Mesothelial cell of epicardium (in vitro differentiated cells): Measurements from ENCODE around the gene NBEA. TPM values are rescaled to one million over a fixed set of nuclear protein-coding genes. Genes with fewer than 3 reads are reported as not detected.
"Not testable (repeated sequence)": the region's sequence is repeated elsewhere in the genome, so short reads cannot be mapped to it uniquely, and the experiment has no call there.

Experiments
- DNase-seq, 2 experiments: peaks; one replicate each; pipeline ENCODE4 v3.0.0; 2021; ENCODE audit warnings: low spot score in 2 of 2; ENCODE audit not compliant: unreplicated experiment in 2 of 2
- H3K27ac Mint-ChIP-seq: 2 replicates; pipeline ENCODE4 v1.8.0; 2021; ENCODE audit warnings: mixed read lengths
- H3K27me3 Mint-ChIP-seq: 2 replicates; pipeline ENCODE4 v1.8.0; 2021; ENCODE audit warnings: low read depth, mixed read lengths
- H3K36me3 Mint-ChIP-seq: 2 replicates; pipeline ENCODE4 v1.8.0; 2021; ENCODE audit warnings: mixed read lengths
- H3K4me1 Mint-ChIP-seq: 2 replicates; pipeline ENCODE4 v1.8.0; 2021; ENCODE audit warnings: mixed read lengths
- H3K4me3 Mint-ChIP-seq: 2 replicates; pipeline ENCODE4 v1.8.0; 2021; ENCODE audit warnings: mild to moderate bottlenecking, moderate library complexity, mixed read lengths
- H3K9me3 Mint-ChIP-seq: 2 replicates; pipeline ENCODE4 v1.8.0; 2021; ENCODE audit warnings: mixed read lengths
- CTCF ChIP-seq: fragments of 200-600 bp; sonication (generic); IDR thresholded peaks from one replicate; pipeline ENCODE4 v1.5.0; 2021; ENCODE audit warnings: antibody characterized with exemption; ENCODE audit not compliant: unreplicated experiment
- total RNA-seq: library from RNA; stranded (reverse); gene quantifications from 3 replicates; pipeline ENCODE4 v1.2.1, GENCODE V29; 2021

NBEA gene
- total RNA-seq, 1 donor from 2014 or later: 32.8 TPM

GRCh38 chr13:34951528-34951927, 9.5 kb downstream of the NBEA start:
- peaks cover 15% of the 10 kb centered on the region for H3K36me3 Mint-ChIP-seq
- no peaks in the 10 kb centered on the region for H3K27me3 Mint-ChIP-seq
- no peak overlapping the region for H3K27ac Mint-ChIP-seq
- peaks cover 4% of the 10 kb centered on the region for H3K4me1 Mint-ChIP-seq
- peaks cover 14% of the 10 kb centered on the region for H3K9me3 Mint-ChIP-seq
- H3K4me3 Mint-ChIP-seq: no peak overlapping the region
- DNase-seq: no peak
- TF ChIP-seq CTCF: no peak

GRCh38 chr13:34959489-34959888, 17.4 kb downstream of the NBEA start:
- Mint-ChIP-seq H3K9me3 (peaks cover 6% of the 10 kb centered on the region), H3K4me3 (no peak overlapping the region), H3K27ac (no peak overlapping the region), H3K36me3 (peaks cover 4% of the 10 kb centered on the region), H3K4me1 (peaks cover 4% of the 10 kb centered on the region), H3K27me3 (no peaks in the 10 kb centered on the region)
- TF ChIP-seq CTCF: no peak
- DNase-seq: no peak

GRCh38 chr13:34964558-34964957, 22.5 kb downstream of the NBEA start:
- no peak for DNase-seq
- peaks cover 7% of the 10 kb centered on the region for H3K9me3 Mint-ChIP-seq
- no peaks in the 10 kb centered on the region for H3K27me3 Mint-ChIP-seq
- no peak for TF ChIP-seq CTCF
- H3K27ac Mint-ChIP-seq: no peak overlapping the region
- no peak overlapping the region for H3K4me3 Mint-ChIP-seq
- peaks cover 2% of the 10 kb centered on the region for H3K36me3 Mint-ChIP-seq
- H3K4me1 Mint-ChIP-seq: no peaks in the 10 kb centered on the region

GRCh38 chr13:34967851-34968562, 25.9 kb downstream of the NBEA start:
- Mint-ChIP-seq H3K27me3 (no peaks in the 10 kb centered on the region), H3K36me3 (peaks cover 14% of the 10 kb centered on the region), H3K27ac (no peak overlapping the region), H3K4me3 (no peak overlapping the region), H3K9me3 (peaks cover 35% of the 10 kb centered on the region), H3K4me1 (no peaks in the 10 kb centered on the region)
- no peak for DNase-seq
- TF ChIP-seq CTCF: no peak

- Mint-ChIP-seq H3K36me3 (peaks cover 17% of the 10 kb centered on the region), H3K9me3 (peaks cover 41% of the 10 kb centered on the region)
- H3K27ac Mint-ChIP-seq, H3K4me3 Mint-ChIP-seq, DNase-seq, H3K27me3 Mint-ChIP-seq, H3K4me1 Mint-ChIP-seq: not testable (repeated sequence)
These were observed 27.5 kb downstream of the NBEA start for GRCh38 chr13:34969539-34969938.

- no peaks in the 10 kb centered on the region for H3K27me3 Mint-ChIP-seq
- no peak for DNase-seq
- no peak overlapping the region for H3K4me3 Mint-ChIP-seq
- H3K4me1 Mint-ChIP-seq: no peaks in the 10 kb centered on the region
- H3K36me3 Mint-ChIP-seq: peaks cover 26% of the 10 kb centered on the region
- peaks cover 49% of the 10 kb centered on the region for H3K9me3 Mint-ChIP-seq
- no peak for TF ChIP-seq CTCF
- no peak overlapping the region for H3K27ac Mint-ChIP-seq
These were observed 28.9 kb downstream of the NBEA start for GRCh38 chr13:34970961-34971360.
